Effector CD4-positive, alpha-beta T cell (primary cell): ENCODE data around the gene ATAT1.

ENCODE experiments used
- DNase-seq: peaks from one replicate; pipeline ENCODE4 v3.0.0-alpha.2; 2020
- total RNA-seq: gene quantifications from one replicate; lab custom pipeline; 2026; lab: John Stamatoyannopoulos, UW

ATAT1 gene
- 4.3 reads per million, percentile 17 among the genes with 10 or more reads in this experiment for total RNA-seq

DNA sequence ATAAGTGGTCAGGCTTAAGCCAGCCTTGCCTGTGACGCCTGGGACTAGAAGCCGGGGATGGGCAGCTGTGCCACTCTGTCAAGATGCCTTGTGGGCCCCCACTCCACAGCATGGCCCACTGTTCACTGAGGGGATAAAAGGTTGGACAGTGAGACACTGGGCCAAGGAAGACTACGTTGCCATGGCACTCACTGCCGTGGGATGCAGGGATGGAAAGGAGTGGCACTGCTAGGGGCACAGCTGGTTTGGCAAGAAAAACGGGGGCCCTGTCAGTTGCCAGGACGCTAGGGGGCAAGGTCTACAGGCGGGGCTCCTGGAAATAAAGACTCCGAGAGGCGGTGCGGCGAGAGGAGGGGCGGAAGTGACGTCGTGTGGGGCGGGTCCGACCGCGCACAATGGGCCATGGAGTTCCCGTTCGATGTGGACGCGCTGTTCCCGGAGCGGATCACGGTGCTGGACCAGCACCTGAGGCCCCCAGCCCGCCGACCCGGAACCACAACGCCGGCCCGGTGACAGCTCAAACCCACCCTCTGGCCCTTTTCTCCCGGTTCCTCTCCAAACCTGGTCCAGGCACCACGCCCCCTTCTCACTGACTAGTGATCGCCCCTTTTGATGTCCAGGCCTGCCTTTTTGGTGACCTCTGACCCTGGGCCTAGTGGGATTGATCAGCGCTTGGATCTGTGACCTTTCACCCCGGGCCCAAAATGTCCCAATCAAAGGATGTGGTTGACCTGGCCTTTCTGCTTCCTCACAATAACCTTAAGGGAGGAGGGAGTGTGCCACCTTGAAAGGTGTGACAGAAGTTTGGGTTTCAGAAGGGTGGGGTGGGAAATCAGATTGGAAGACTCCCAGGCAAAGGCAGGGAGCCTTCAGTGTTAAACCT is at the start of gene ATAT1:
ATAT1 (plus strand) TSS at position 391 of the 883 bp plus-strand sequence.
- DNase-seq: peak; percentile 88

DNA sequence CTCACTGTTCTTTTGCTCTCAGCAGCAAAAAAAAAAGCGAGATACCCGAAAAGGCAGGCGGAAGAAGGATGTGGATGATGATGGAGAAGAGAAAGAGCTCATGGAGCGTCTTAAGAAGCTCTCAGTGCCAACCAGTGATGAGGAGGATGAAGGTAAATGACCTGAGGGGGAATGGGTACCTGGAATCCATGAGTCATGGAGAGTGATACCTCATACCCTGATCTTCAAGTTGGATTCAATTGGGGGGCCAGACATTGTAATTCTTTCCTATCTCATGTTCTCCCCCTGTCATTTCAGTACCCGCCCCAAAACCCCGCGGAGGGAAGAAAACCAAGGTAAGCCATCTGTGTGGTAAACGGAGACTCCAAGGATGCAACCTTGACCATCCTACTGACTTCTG is 48.6 kb upstream of the ATAT1 start:
- no peak for DNase-seq

DNA sequence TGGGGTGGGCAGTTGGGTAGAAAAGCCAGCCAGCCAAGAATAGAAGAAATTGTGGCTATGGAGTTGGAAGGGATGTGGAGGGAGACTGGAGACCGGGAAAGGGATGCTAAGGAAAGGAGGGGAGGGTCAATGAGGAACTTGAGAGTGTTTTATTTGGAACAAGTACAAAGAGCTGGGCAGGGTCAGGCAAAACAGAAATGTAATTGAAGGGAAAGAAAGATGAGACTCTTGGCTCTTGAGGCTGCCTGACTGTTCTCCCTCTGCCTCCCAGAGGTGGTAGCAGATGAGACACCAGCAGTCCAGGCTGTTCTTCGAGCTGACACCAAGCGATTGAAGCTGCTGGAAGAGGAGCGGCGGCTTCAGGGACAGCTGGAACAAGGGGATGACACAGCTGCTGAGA is 42.8 kb upstream of the ATAT1 start:
- DNase-seq: no peak

DNA sequence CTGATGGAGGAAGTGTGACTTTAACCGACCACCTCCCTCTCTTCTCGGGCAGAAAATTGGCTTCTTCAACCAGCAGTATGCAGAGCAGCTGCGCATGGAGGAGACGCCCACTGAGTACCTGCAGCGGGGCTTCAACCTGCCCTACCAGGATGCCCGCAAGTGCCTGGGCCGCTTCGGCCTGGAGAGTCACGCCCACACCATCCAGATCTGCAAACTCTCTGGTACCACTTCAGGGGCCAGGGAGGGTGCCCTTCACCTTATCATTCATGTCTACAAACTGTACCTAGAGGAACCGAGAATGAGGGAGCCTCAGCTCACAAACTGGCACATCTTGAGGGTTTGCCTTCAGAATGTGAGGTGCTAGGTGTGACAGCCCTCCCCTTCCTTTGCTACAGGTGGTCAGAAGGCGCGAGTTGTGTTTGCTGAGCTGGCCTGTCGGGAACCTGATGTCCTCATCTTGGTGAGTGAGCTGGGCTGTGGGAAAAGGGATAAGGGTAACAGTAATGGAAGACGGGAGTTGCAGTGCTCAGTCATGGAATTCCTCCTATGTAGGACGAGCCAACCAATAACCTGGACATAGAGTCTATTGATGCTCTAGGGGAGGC is 36.8 kb upstream of the ATAT1 start:
- DNase-seq: no peak

DNA sequence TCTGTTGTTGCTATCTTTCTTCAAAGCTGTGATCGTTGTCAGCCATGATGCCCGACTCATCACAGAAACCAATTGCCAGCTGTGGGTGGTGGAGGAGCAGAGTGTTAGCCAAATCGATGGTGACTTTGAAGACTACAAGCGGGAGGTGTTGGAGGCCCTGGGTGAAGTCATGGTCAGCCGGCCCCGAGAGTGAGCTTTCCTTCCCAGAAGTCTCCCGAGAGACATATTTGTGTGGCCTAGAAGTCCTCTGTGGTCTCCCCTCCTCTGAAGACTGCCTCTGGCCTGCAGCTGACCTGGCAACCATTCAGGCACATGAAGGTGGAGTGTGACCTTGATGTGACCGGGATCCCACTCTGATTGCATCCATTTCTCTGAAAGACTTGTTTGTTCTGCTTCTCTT is 36.2 kb upstream of the ATAT1 start:
- DNase-seq: no peak

DNA sequence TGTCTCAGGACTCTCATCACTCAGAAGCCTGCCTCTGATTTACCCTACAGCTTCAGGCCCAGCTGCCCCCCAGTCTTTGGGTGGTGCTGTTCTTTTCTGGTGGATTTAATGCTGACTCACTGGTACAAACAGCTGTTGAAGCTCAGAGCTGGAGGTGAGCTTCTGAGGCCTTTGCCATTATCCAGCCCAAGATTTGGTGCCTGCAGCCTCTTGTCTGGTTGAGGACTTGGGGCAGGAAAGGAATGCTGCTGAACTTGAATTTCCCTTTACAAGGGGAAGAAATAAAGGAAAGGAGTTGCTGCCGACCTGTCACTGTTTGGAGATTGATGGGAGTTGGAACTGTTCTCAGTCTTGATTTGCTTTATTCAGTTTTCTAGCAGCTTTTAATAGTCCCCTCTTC is 35.7 kb upstream of the ATAT1 start:
- no peak for DNase-seq

DNA sequence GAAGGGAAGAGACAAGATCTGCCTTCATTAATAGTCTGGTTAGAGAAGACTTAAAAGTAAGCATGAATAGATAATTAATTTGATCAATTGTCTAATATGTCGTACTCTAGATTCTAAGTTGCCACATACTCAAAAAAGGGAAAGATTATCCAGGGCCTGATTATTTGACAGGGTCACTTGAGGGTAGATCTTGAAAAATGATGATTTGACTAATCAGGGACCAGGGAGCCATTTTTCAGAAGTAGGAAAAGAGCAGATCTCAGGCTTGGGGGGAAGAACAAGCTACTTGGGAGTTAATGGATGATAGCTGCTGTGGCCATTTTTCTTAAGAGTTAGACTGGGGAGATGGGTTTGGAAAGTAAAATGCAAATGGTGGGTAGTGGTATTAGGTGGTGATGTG is 34.4 kb upstream of the ATAT1 start:
- no peak for DNase-seq

DNA sequence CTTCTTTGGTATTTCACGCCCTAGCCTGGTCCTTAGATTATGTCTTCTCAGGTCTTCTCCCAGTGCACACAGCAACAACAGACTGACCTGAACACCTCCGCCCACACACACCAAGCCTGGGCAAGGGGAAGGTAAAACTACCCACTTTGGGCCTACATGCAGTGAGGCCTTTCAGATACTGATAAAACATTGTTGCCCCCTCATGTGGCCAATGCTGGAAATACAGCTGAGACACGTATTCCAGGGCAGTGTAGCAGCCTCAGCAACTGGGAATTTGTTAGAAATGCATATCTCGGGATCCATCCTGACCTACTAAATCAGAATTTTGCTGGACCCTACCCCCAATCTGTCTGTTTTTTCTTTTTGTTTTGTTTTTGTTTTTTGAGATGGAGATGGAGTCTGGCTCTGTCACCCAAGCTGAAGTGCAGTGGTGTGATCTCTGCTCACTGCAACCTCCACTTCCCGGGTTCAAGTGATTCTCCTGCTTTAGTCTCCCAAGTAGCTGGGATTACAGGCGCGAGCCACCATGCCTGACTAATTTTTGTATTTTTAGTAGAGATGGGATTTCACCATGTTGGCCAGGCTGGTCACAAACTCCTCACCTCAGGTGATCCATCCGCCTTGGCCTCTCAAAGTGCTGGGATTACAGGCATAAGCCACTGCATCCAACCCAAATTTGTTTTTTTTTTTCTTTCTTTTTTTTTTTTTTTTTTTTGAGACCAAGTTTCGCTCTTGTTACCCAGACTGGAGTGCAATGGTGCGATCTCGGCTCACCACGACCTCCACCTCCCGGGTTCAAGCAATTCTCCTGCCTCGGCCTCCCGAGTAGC is 29.1 kb upstream of the ATAT1 start:
- peak; percentile 78 for DNase-seq

DNA sequence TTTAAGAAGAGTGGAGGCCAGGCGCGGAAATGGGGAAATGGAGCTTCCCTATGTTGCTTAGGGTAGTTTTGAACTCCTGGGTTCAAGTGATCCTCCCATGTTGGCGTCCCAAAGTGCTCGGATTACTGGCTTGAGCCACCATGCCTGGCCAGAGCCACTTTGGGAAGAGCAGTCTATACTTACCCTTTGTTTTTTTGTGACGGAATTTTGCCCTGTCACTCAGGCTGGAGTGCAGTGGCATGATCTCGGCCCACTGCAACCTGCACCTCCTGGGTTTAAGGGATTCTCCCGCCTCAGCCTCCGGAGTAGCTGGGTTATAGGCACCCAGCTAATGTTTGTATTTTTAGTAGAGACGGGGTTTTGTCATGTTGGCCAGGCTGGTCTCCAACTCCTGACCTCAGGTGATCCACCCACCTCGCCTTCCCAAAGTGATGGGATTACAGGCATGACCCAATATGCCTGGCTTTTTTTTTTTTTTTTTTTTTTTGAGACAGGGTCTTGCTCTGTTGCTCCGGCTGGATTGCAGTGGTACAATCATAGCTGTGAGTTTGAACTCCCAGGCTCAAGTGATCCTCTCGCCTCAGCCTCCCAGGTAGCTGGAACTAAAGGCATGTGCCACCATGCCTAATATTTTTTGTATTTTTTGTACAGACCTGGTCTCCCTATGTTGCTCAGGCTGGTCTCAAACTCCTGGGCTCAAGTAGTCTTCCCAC is 27.6 kb upstream of the ATAT1 start:
- no peak for DNase-seq

DNA sequence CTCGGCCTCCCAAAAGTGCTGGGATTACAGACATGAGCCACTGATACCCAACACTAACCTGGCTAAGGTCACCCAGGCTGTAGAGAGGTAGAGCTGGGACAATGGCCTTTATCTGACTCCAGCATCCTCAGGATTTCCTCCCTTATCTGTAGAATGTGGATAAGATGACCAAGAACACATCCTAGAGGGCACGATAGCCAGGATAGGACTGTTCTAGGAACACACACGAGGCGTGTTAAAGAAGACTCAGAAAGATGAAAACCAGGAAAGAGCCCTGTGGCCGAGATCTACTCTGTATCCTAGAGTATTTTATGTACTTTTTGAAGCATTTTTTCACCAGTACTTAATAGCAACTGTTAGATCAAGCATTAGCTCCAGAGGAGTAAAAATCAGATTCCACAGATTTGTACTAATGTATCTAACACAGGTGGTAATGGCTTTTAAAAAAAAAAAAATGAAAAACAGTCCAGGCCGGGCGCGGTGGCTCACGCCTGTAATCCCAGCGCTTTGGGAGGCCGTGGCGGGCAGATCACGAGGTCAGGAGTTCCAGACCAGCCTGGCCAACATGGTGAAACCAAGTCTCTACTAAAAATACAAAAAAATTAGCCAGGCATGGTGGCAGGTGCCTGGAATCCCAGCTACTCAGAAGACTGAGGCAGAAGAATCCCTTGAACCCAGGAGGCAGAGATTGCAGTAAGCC is 26.9 kb upstream of the ATAT1 start:
- no peak for DNase-seq

DNA sequence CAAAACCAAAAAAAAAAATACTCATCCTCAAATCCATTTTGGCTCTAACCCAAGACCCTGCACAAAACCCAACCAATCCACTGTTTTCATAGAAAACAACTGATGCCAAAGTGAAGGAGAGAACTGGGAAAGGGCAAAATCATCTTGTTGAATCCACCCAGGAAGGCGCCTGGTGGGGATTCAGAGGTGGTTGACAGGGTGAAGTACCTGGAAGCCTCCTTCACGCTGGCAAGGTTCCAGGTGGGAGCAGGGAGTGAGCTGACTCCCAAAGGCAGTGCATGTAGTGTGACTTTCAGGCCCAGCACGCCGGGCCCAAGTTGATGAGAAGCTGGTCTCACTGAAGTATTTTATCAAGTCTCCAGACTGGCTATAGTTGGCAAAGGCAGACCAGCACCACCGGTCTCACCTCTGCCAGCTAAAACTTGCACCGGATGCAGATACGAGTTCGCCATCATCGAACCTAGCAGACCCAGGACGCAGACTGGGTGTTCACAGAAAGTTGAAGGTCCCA is 26.2 kb upstream of the ATAT1 start:
- DNase-seq: no peak

DNA sequence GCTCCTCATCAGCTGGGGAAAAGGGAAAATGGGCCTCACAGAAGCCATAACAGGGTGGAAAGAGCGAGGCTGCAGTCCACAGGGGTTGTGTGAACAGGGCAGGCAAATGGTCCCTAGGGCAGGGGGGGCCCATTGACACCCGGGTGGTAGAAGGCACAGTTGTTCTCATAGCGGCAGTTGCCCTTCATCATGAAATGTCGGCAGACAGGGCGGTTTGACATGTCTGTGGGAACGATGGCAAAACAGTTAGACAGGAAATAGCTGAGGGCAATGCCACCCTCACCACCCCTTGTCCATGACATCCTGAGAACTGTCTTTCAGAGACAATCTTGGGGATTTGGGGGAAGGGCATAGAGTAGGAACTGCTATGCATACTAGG is 25.2 kb upstream of the ATAT1 start:
- DNase-seq: no peak

DNA sequence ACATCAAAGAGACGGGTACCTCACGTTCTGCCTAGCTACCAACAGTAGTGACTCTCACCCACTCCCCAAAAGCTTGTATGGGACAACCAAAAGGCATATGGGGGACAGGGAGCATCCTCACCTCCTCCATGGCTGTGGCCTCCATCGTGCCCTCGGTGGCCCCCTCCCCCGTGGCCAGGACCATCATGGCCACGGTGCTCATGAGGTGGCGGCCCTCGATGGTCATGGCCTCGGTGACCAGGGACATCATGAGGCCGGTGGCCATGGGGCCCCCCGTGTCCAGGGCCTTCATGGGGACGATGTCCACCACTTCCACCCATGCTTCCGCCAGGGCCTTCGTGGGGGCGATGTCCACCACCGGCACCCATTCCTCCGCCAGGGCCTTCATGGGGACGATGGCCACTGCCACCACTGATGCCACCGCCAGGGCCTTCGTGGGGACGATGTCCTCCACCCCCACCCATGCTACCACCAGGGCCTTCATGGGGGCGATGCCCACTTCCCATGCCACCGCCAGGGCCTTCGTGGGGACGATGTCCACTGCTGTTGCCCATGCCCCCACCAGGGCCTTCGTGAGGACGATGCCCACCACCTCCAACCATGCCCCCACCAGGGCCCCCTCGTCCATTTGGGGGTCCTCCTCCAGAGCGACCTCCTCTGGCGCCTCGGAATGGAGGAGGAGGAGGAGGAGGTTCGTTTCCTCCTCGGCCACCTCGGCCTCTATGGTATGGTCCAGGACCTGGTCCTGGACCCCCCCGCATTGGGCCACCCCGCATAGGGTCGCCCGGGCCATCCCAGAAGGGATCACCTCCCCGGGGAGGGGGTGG is 24.6 kb upstream of the ATAT1 start:
- DNase-seq: no peak

DNA sequence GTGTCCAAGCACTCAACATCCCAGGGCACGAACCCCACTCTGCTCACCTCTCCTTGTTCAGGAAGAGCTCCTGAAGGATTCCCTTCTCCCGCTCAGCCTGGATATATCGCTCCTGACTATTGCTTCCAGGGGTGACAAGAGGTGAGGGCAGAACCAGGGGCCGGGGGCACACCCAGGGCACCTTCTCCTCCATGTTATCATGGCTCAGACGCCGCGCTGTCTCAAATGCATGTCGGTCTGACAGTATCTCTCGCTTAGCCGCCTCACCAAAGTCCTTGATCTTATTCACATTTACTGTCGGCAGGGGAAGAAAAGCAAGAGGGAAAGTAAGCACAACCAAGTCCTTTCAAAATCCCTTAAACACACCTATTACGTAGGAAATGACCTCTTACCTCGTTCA is 22.7 kb upstream of the ATAT1 start:
- DNase-seq: no peak

DNA sequence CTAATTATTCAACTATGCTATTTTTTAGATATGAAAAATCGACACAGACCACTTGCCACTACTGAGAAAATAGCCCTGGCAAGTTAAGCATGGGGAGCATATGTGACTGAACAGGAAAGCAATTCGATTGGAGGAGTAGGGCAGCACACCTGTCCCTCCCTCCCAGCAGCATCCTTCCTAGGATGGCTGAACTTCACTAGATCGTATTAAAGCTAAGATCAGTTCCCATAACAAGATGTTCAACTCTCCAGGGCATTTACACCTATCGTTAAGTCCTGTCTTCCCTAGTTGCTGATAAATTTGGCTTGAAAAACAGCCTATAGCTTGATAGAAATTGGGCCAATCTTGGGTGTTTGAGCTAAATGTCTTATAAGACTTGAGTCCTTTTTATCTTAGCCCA is 16.6 kb upstream of the ATAT1 start:
- DNase-seq: no peak

DNA sequence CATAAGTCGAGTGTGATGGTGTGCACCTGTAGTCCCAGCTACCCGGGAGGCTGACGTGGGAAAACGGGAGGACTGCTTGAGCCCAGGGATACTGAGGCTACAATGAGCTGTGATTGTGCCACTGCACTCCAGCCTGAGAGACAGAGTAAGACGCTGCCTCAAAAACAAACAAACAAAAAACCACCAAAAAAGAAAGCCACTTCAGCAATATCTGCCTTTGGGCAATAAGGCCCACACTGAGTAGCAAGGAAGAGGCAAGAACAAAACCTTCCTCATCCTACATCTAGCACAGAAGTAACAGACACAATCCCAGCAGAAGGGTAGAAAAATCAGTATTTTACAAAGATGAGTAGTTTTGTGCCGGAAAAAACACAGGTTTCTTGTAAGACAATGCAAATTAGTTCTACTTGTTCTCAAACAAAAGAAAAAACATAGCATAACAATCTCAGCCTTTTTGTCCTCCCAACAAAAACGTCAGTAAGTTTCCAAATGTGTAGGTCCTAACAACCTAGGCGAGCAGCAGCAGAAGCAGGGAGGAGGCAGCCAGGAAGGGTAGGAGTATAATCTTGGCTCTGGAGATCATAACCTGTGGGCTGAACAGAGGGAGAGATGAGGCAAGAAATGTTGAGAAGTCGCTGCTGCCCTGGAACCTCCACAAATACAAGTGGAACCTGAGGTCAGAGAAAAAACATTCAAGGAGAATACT is 15.4 kb upstream of the ATAT1 start:
- no peak for DNase-seq

DNA sequence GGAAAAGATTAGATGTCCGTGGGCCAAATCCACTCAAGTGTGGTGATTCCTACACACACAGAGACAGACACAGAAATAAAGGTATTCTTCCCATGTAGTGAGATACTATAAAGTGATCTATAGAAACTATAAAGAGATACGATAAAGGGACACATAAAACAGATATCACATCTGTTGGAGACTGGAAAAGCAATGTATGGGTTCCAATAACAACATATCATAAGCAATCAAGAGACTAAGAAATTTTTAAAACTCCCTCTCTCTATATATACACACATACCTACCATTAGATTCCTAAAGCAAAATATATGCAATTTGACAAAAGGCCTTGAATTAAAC is 14.8 kb upstream of the ATAT1 start:
- DNase-seq: no peak

DNA sequence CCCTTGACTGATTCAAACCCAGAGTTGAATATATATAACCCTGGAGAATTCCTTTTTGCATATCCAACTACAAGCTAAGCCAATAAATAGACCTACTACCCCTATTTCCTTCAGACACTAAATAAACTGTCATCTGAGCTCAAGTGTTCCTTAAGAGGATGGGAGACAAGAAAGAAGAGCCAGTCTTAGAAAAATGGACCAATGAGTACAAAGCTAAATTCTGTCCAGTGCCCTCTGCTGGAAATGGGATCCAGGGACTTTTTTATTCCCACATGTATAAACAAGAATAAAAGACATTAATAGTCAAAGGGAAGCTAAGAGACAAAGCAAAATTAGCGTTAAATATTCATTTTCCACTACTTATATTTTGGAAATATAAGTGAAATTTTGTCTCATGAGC is 14.5 kb upstream of the ATAT1 start:
- no peak for DNase-seq

DNA sequence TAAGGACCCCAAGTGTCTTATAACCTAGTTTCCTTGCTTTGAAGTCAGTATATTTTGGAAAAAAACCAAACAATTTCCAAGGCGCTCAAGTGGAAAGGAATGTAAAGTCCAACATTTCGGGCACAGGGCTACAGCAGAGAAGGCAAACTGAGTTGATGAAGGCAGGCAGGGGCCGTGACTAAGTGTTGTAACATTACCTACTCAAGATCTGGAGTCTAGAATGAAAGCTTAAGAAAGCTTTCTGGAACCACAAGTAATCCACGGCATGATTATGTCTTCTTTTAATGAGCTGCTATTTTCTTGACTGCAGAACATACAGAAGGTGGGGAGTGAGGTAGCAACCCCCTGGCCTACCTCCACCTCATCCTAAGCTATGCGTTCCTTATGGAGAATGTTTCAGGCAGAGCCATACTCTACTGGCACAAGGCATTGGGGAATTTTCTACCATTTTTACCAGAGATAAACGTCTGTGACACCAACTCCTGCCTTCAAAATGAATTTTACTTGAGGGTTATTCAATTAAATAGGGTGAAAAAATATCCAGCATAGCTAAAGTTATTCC is 13.9 kb upstream of the ATAT1 start:
- no peak for DNase-seq
